Natural killer cell (primary cell): ENCODE results near the gene NKX1-1. TPM values are rescaled to one million over a fixed set of nuclear protein-coding genes. Genes with fewer than 3 reads are reported as not detected.

Experiments
- ATAC-seq, 3 donors: fragments of 150-1000 bp in 2 of 3; fragments of 200-7000 bp in 1 of 3; cut with Tn5 transposase; 1 replicate in 1 of 3; 2 replicates in 2 of 3; pipeline ENCODE4 v1.10.0; 2021; ENCODE audit warnings: mild to moderate bottlenecking in 2 of 3, moderate library complexity in 2 of 3
- DNase-seq, 2 donors: peaks; one replicate each; pipeline versions ENCODE4 v3.0.0 to v3.0.0-alpha.2; 2013 to 2021; ENCODE audit warnings: mixed read lengths in 1 of 2
- H3K27ac ChIP-seq: one replicate; pipeline ENCODE4 v1.5.1; 2013; ENCODE audit warnings: mild to moderate bottlenecking, low read length
- H3K27me3 ChIP-seq: one replicate; pipeline ENCODE4 v1.6.1; 2013; ENCODE audit warnings: low read length; ENCODE audit not compliant: control insufficient read depth, insufficient read depth
- H3K36me3 ChIP-seq: one replicate; pipeline ENCODE4 v1.6.1; 2013; ENCODE audit warnings: low read length; ENCODE audit not compliant: control insufficient read depth, insufficient read depth
- H3K4me1 ChIP-seq: one replicate; pipeline ENCODE4 v1.6.1; 2013; ENCODE audit warnings: low read length; ENCODE audit not compliant: control insufficient read depth, insufficient read depth
- H3K4me3 ChIP-seq: one replicate; pipeline ENCODE4 v1.5.1; 2013; ENCODE audit warnings: low read length
- H3K9me3 ChIP-seq: one replicate; pipeline ENCODE4 v1.6.1; 2013; ENCODE audit warnings: low read length; ENCODE audit not compliant: control insufficient read depth, insufficient read depth
- H3K27ac Mint-ChIP-seq, 2 donors: one replicate each; pipeline ENCODE4 v1.8.0; 2022; ENCODE audit warnings: mild to moderate bottlenecking in 2 of 2, mixed read lengths in 2 of 2, moderate library complexity in 1 of 2
- H3K27me3 Mint-ChIP-seq, 2 donors: one replicate each; pipeline ENCODE4 v1.8.0; 2022; ENCODE audit warnings: low read depth in 2 of 2, mixed read lengths in 2 of 2
- H3K36me3 Mint-ChIP-seq: one replicate; pipeline ENCODE4 v1.8.0; 2022; ENCODE audit warnings: mixed read lengths
- H3K4me1 Mint-ChIP-seq, 2 donors: one replicate each; pipeline ENCODE4 v1.8.0; 2022; ENCODE audit warnings: mixed read lengths in 2 of 2
- H3K4me3 Mint-ChIP-seq: one replicate; pipeline ENCODE4 v1.8.0; 2022; ENCODE audit warnings: mild to moderate bottlenecking, moderate library complexity, mixed read lengths
- H3K9me3 Mint-ChIP-seq, 2 donors: one replicate each; pipeline ENCODE4 v1.8.0; 2022; ENCODE audit warnings: mixed read lengths in 2 of 2
- CTCF ChIP-seq: fragments of 200-600 bp; IDR thresholded peaks from one replicate; pipeline ENCODE4 v1.8.0; 2022; ENCODE audit warnings: antibody characterized with exemption
- WGBS: methylation state at CpG from one replicate; pipeline ENCODE4 v1.1.7; 2013; ENCODE audit warnings: missing lambda C conversion rate; ENCODE audit not compliant: insufficient coverage; 5-methylcytosine and 5-hydroxymethylcytosine counted together
- intact Hi-C: fragments of 100-400 bp; cut with micrococcal nuclease; formaldehyde crosslinking; loops from one replicate; pipeline ENCODE4 v1.14.2; 2022
- total RNA-seq, 4 donors: library from RNA; stranded (reverse); fragments of 120-200 nt in 1 of 4; gene quantifications; one replicate each; pipeline versions ENCODE4 v1.2.3 to v1.2.4, GENCODE V29; 2013 to 2022

The NKX1-1 gene
- total RNA-seq, 3 donors from 2014 or later (not counting 1 experiment from before 2014, with no cell fraction given), result not detected

DNA sequence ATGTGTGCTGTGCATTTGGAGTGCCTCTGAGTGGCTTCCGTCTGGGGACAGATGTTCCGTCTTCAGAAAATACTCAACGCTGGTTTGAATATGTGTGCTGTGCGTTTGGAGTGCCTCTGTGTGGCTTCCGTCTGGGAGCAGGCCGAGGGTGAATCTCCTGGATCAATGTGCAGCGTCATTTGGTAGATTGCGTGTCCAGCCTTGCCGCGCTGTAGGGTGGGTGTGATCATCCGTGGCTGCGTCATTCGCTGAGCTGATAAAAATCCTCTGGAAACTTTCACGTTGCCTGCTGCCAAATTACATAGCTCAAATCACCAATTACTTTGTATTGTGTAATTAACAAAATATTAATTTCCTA lies 47.1 kb downstream of the NKX1-1 start:
- Histone ChIP-seq H3K4me3 (no peak overlapping the region), H3K9me3 (no peaks in the 10 kb centered on the region), H3K27me3 (no peaks in the 10 kb centered on the region), H3K4me1 (no peaks in the 10 kb centered on the region), H3K36me3 (peaks cover 18% of the 10 kb centered on the region), H3K27ac (no peak overlapping the region)
- Mint-ChIP-seq H3K36me3 (no peaks in the 10 kb centered on the region), H3K4me3 (no peak overlapping the region), H3K27me3 (no peaks in the 10 kb centered on the region), H3K4me1 (peaks cover 0 to 4% of the 10 kb centered on the region in 2 donors), H3K9me3 (no peaks in the 10 kb centered on the region), H3K27ac (no peak overlapping the region)
- no peak for TF ChIP-seq CTCF
- ATAC-seq, result no peak
- intact Hi-C loops, result loop anchor here (10.0 kb wide), 1 partner anchor 354 kb away; no protein-coding TSS in a partner anchor
- DNase-seq, result no peak
- 94% methylated on average over 11 of the region's 14 CpGs for WGBS

DNA sequence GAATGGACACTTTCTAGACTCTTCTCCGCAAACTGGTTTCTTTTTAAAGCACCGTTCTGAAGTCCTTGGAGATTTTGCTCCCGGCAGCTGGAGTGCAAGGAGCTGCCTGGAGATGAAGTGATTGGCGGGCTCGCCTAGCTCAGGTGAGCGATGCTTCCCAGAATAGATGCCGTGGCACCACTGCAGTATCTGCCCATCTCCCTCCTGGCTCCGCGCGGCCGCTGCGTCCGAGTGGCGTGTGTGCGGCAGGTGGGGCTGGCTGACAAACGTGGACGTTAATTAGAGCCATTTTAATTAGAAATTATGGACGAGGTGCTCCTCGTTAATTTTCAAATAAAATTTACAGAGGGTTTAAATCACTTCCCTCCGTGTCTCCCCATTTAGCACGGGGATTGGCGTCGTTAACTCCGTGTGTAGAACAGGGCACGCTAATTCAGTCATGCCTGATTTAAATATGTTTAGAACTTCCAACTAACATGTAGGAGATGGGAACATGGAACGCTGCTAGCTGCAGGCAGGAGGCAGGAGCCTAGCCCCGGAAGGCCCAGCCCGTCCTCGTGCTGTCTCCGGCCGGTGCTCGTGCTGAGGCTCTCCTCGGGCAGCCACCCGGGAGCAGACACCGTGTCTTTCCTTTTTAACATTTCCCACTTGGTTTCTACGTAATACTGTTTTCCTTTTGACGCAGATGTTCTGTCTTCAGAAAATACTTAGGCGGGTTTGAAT lies 47.7 kb downstream of the NKX1-1 start:
- Mint-ChIP-seq H3K9me3 (no peaks in the 10 kb centered on the region), H3K27ac (no peak overlapping the region), H3K4me3 (no peak overlapping the region), H3K27me3 (no peaks in the 10 kb centered on the region), H3K4me1 (peaks cover 0 to 4% of the 10 kb centered on the region in 2 donors), H3K36me3 (no peaks in the 10 kb centered on the region)
- 97% methylated on average over 38 of the region's 38 CpGs for WGBS
- intact Hi-C loops, result loop anchor here (10.0 kb wide), 1 partner anchor 354 kb away; no protein-coding TSS in a partner anchor
- no peaks in the 10 kb centered on the region for H3K4me1 ChIP-seq
- no peak overlapping the region for H3K4me3 ChIP-seq
- DNase-seq (no peak), ATAC-seq (no peak)
- no peaks in the 10 kb centered on the region for H3K9me3 ChIP-seq
- H3K27me3 ChIP-seq, result no peaks in the 10 kb centered on the region
- H3K36me3 ChIP-seq, result peaks cover 18% of the 10 kb centered on the region
- TF ChIP-seq CTCF, result no peak
- H3K27ac ChIP-seq, result no peak overlapping the region

GRCh38 chr4:1357356-1358248 lies 48.6 kb downstream of the NKX1-1 start:
- no peaks in the 10 kb centered on the region for H3K9me3 Mint-ChIP-seq
- WGBS, result 96% methylated on average over 27 of the region's 27 CpGs
- H3K27ac Mint-ChIP-seq, result no peak overlapping the region
- H3K4me3 Mint-ChIP-seq, result no peak overlapping the region
- Histone ChIP-seq H3K36me3 (peaks cover 25% of the 10 kb centered on the region), H3K27ac (no peak overlapping the region), H3K4me3 (no peak overlapping the region), H3K4me1 (no peaks in the 10 kb centered on the region), H3K27me3 (no peaks in the 10 kb centered on the region), H3K9me3 (no peaks in the 10 kb centered on the region)
- intact Hi-C loops, result loop anchor here (10.0 kb wide), 1 partner anchor 353 kb away; no protein-coding TSS in a partner anchor
- no peaks in the 10 kb centered on the region for H3K36me3 Mint-ChIP-seq
- no peaks in the 10 kb centered on the region for H3K27me3 Mint-ChIP-seq
- ATAC-seq (no peak), DNase-seq (no peak)
- no peak for TF ChIP-seq CTCF
- H3K4me1 Mint-ChIP-seq, result peaks cover 0 to 4% of the 10 kb centered on the region in 2 donors
